Measurements from ENCODE around the gene MINDY4.

MINDY4 gene

GRCh38 chr7:30743371-30744074 is 27.7 kb upstream of the MINDY4 start:
- DNase-seq (ENCODE audit: low read depth): no peak

GRCh38 chr7:30744075-30744417 is 27.2 kb upstream of the MINDY4 start:
- no peak for DNase-seq (ENCODE audit: low read depth)

DNA sequence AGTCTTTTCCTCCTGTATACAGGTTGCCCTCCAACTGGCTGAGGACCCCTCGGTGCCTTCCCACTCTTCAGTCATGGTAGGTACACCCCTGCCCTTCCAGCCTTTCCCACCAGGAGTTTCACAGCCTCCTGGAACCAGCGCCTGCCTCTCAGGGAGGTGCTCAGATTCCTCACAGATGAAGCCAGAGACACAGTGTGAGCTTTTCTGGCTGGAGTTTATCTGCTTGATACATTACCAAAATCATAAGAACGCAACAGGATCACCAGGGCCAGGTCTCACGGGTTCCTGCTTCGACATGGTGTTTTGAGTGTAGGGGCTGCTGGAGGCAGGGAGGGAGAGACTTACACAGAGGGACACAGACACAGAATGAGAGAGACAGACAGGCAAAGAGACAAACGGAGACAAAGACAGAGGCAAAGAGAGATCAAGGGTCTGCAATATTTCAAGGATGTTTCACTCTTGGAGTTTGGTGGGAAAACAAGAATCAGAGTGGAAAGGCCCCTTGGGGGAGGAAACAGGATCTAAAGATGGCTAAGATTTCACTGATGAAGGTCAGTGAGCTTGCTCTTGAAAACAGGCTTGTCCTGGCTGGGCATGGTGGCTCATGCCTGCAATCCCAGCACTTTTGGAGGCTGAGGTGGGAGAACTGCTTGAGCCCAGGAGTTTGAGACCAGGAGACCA is 25.8 kb upstream of the MINDY4 start:
- DNase-seq (ENCODE audit: low read depth): no peak

- DNase-seq (ENCODE audit: low read depth): no peak
Measured at GRCh38 chr7:30750010-30750409, 21.2 kb upstream of the MINDY4 start.

DNA sequence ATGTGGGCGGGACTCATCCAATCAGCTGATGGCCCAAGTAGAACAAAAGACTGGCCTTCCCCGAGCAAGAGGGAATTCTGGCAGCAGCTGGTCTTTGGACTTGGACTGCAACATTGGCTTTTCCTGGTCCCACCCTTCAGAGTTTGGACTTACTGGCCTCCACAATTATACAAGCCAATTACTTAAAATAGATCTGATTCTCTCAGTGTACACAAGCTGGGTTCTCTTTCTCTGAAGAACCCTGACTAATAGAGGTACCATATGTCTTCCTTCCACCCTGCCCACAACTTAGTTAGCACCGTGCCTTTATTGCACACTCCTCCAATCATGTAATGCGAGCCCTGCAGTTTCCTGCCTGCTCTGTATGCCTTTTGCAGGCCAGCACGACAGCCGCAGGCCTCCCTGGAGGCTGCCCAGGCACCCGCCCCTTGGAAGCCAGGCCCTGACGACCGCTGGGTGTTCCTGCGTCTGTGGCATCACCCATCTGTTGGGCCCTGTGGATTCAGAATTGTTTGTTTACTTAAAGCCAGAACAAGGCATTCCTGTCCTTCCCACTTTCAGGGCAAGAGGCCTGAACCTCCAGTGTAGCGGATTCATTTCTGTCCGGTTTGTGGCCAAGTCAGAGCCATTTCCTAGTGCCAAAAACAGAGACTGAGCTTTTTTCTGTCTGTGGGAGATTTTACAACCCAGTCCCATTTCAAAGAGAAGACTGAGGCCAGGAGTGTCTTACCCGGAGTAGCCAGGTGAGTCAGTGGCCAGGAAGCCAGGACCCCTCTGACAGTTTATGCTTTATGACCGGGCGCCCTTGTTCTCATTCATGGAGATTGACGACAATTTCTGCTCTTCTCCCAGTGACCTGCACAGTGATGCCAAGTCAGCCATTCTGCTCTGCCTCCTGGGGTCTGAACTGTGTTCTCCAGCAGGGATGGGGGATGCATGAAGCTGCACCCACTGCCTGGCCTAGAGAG is 20.2 kb upstream of the MINDY4 start:
- DNase-seq (ENCODE audit: low read depth): no peak

DNA sequence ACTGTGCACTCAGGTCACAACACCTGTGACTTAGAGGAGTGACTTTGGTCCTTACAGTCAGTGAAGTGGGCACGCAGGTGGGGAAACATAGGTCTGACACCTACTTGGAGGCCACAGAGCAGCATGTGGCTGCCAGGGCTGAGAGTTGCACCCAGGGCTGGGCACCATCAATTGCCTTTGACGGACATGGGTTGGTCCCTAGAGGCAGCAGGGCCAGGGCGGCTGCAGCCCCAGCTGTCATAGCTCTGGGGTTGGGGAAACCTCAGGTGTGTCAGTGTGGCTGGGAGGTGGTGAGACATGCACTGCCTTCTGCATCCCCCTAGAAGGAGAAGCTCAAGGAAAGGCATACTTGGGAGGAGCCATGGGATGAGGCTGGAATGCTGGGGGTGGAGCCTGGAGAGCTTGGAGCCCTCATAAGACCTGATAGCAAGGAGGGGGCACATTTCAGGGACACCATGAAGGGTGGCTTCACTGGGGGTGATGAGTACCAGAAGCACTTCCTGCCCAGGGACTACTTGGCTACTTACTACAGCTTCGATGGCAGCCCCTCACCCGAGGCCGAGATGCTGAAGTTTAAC is 19.4 kb upstream of the MINDY4 start, which contains the start of gene INMT:
TSS of gene INMT (plus strand) at position 440 of the 578 bp plus-strand sequence. CDS start at position 456, 16 bp downstream.
- no peak for DNase-seq (ENCODE audit: low read depth)

DNA sequence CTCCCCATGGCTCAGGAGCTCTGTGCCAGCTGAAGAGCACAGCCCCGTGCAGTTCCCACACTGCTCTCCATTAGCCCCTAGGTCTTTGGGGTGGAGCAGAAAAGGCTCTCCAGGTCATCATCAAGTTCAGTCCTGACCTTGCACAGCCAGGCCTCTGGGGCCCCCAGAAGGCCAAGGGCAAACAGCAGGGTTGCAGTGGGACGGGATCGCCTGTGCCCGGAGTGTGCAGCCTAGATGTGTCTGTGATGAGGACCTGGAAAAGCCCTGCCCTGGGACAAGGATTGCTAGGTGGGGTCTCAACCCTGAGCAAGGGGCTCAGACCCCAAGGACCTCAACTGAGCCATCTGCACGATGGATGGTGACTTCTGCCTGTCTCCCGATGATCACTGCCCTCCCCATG is 18.7 kb upstream of the MINDY4 start:
- DNase-seq (ENCODE audit: low read depth): no peak

GRCh38 chr7:30752979-30753378 is 18.2 kb upstream of the MINDY4 start:
- DNase-seq (ENCODE audit: low read depth): no peak

GRCh38 chr7:30754315-30754877 is 16.8 kb upstream of the MINDY4 start:
- no peak for DNase-seq (ENCODE audit: low read depth)

- DNase-seq (ENCODE audit: low read depth): no peak
Measured at GRCh38 chr7:30755384-30756154, 15.6 kb upstream of the MINDY4 start.

DNA sequence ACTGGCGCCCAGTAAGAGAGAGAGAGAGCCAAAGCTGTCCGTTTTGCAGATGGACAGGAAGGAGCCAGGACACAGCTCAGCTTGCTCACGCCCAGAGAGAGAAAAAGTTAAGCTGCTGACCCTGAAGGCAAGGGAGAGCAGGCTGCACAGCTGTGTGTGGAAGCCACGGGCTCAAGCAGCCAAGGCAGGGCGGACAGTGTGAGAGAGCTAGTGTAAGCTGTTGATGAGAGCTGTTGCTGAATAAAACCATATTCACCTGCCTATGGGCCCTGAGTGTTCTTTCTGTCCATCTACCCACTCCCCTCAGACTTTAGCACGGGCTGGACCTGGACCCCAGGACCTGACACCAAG is 13.9 kb upstream of the MINDY4 start:
- no peak for DNase-seq (ENCODE audit: low read depth)

DNA sequence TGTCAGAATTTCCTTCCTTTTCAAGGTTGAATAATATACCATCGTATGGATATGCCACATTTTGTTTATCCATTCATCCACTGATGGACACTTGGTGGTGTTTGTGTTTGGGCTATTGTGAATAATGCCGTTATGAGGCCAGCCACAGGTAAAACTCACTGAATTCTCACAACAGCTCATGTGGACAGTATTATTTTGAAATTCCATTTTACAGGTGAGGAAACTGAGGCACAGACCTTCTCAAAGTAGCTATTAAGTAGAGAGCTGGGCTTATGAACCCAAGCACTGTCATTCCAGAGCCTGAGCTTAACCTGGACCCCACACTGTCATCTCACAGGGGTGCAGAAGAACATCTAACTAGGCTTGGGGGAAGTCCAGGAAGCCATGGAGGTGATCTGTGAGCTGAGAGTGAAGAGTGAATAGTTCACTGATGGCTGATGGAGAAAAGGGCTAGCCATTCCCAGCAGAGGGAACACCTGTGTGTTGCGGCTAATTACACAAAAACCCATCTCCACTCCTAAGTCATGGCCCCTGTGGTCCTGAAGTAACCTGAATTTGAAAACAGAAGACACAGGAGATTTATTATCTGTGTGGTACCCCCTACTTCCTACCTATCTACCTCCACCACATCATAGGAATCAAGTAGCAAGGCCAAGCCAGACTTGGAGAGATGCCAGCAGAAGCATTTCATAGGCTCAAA is 10.6 kb upstream of the MINDY4 start:
- DNase-seq (ENCODE audit: low read depth): no peak

DNA sequence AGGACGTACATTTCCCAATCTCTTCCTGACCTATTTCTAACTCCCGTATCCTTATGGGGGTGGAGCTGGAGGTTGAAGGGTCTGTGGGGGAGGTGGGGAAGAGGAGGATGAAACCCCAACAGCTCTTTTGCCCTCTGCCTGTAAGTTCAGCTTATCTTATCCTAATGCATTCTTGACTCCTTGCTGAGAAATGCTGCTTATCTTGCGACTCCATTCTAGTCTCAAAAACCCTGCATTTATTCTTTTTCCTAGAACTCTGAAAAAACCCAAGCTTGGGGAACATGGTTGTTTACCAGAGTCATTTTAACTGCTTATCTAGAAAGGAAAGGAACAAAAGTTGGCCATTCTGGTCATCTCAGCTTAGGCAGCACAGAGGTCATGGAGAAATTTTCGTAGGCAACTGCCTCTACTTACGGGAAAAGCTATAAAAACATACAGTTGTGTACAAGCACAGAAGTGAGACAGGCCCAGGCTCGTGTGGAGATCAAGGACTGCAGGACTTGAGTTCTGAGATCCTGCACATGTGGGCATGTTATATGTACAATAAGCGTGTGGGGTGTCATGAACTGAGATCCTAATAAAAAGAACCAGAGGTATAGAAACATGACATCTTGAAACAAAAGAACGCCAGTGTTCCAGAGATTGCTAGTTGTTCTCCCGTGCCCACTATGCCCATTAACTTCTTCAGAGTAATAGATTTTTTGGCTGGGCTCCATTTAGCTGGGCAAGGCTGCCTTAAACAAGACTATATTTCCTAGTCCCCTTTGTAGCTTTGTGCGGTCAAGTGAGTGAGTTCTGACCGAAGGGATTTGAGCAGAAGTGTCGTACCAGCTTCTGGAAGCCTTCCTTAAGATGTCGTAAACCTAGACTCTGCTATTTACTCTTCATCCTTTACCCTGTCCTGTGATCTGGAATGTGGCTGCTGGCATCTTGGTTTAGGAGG is 9.7 kb upstream of the MINDY4 start:
- DNase-seq (ENCODE audit: low read depth): no peak

- no peak for DNase-seq (ENCODE audit: low read depth)
Measured at GRCh38 chr7:30764030-30764975, 6.9 kb upstream of the MINDY4 start.

GRCh38 chr7:30765408-30765807 is 5.8 kb upstream of the MINDY4 start:
- no peak for DNase-seq (ENCODE audit: low read depth)

- DNase-seq (ENCODE audit: low read depth): no peak
Measured at GRCh38 chr7:30770845-30771173, 408 bp upstream of the MINDY4 start.

GRCh38 chr7:30771880-30772425 is 736 bp downstream of the MINDY4 start:
- DNase-seq (ENCODE audit: low read depth): no peak

DNA sequence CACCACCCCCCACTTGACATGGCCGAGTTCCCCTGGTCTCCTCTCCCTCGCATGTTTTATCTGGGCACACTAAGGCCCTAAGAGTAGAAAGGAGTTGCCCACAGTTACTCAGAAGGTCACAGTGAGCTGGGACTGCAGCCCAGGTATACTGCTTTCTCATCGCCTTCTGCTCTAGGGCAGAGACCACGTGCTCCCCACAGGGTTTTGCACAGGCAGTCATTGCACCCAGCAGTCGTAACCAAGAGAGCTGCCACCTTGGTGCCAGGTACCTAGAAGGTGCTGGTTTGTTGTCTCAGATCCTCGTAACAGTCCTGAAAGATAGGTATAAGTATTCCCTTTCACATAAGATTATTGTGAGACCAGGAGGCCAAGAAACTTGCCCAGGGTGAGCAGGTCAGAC is 1.8 kb downstream of the MINDY4 start:
- DNase-seq (ENCODE audit: low read depth): no peak
